Hepatocyte (in vitro differentiated cells): ENCODE measurements around the gene HYAL2. TPM values are rescaled to one million over a fixed set of nuclear protein-coding genes. Genes with fewer than 3 reads are reported as not detected.

ENCODE experiments used
- DNase-seq: peaks from one replicate; pipeline ENCODE4 v3.0.0-alpha.2; 2016; ENCODE audit warnings: low spot score
- H2AFZ ChIP-seq: fragments of 200-600 bp; sonication (generic); 2 replicates; pipeline ENCODE4 v1.6.0; 2016; ENCODE audit warnings: antibody characterized with exemption, mild to moderate bottlenecking
- H3K27ac ChIP-seq: fragments of 200-600 bp; sonication (generic); 2 replicates; pipeline ENCODE4 v1.5.1; 2016; ENCODE audit warnings: mild to moderate bottlenecking
- H3K27me3 ChIP-seq: fragments of 200-600 bp; sonication (generic); 2 replicates; pipeline ENCODE4 v1.6.1; 2016
- H3K36me3 ChIP-seq: fragments of 200-600 bp; sonication (generic); replicated peaks from 2 replicates; pipeline ENCODE4 v1.5.1; 2016; ENCODE audit warnings: low read depth; ENCODE audit not compliant: insufficient read depth
- H3K4me1 ChIP-seq: fragments of 200-600 bp; sonication (generic); 2 replicates; pipeline ENCODE4 v1.5.1; 2016; ENCODE audit warnings: mild to moderate bottlenecking, moderate library complexity; ENCODE audit not compliant: insufficient read depth
- H3K4me2 ChIP-seq: fragments of 200-600 bp; sonication (generic); 2 replicates; pipeline ENCODE4 v1.6.0; 2016
- H3K4me3 ChIP-seq: fragments of 200-600 bp; sonication (generic); 2 replicates; pipeline ENCODE4 v1.5.1; 2016; ENCODE audit warnings: mild to moderate bottlenecking
- H3K79me2 ChIP-seq: fragments of 200-600 bp; sonication (generic); 2 replicates; pipeline ENCODE4 v1.6.0; 2017; ENCODE audit warnings: mild to moderate bottlenecking
- H3K9me2 ChIP-seq: fragments of 200-600 bp; sonication (generic); replicated peaks from 2 replicates; pipeline ENCODE4 v1.6.0; 2017; ENCODE audit warnings: mild to moderate bottlenecking; ENCODE audit not compliant: insufficient read depth
- H3K9me3 ChIP-seq: fragments of 200-600 bp; sonication (generic); 2 replicates; pipeline ENCODE4 v1.5.1; 2016; ENCODE audit warnings: low read depth, mild to moderate bottlenecking
- H4K20me1 ChIP-seq: fragments of 200-600 bp; sonication (generic); 2 replicates; pipeline ENCODE4 v1.6.0; 2016; ENCODE audit warnings: mild to moderate bottlenecking; ENCODE audit not compliant: insufficient read depth, poor library complexity, severe bottlenecking
- CTCF ChIP-seq: fragments of 200-600 bp; sonication (generic); IDR thresholded peaks from 2 replicates; pipeline ENCODE4 v1.5.1; 2016; ENCODE audit warnings: antibody characterized with exemption, mild to moderate bottlenecking; ENCODE audit not compliant: poor library complexity
- EZH2 ChIP-seq: fragments of 200-600 bp; sonication (generic); IDR thresholded peaks from 2 replicates; pipeline ENCODE4 v1.6.1; 2016; ENCODE audit warnings: antibody characterized with exemption, mild to moderate bottlenecking, borderline replicate concordance
- EZH2phosphoT487 ChIP-seq: fragments of 200-600 bp; sonication (generic); IDR thresholded peaks from one replicate; pipeline ENCODE4 v1.6.1; 2018; ENCODE audit warnings: antibody characterized with exemption, mild to moderate bottlenecking, low read depth, moderate library complexity; ENCODE audit not compliant: unreplicated experiment, severe bottlenecking
- WGBS: methylation state at CpG from one replicate; pipeline ENCODE4 v1.1.6; 2016; ENCODE audit warnings: low lambda C conversion rate; ENCODE audit errors: missing lambda C conversion rate; 5-methylcytosine and 5-hydroxymethylcytosine counted together
- polyA plus RNA-seq: library from polyadenylated mRNA; unstranded; fragments of >200 nt; fragmentation: Nextera tagmentation; extraction: Ambion mirVana; gene quantifications from 2 replicates; pipeline ENCODE4 v1.2.1, GENCODE V29; 2016
- total RNA-seq: library from RNA; depleted of rRNA; stranded (reverse); fragments of >200 nt; gene quantifications from 2 replicates; pipeline ENCODE4 v1.2.3, GENCODE V29; 2014

HYAL2 gene
- total and polyA plus RNA-seq, 2 experiments from 2014 or later, result 75.4 to 125 TPM

GRCh38 chr3:50293079-50293801 is 29.3 kb downstream of the HYAL2 start:
- Histone ChIP-seq H2AFZ (peak overlapping the region; percentile 54), H3K4me3 (no peak overlapping the region), H3K79me2 (peaks cover 16% of the 10 kb centered on the region), H3K9me3 (no peaks in the 10 kb centered on the region), H3K36me3 (no peaks in the 10 kb centered on the region), H3K9me2 (no peaks in the 10 kb centered on the region), H3K4me2 (peak overlapping the region; percentile 82), H3K27me3 (no peaks in the 10 kb centered on the region), H3K27ac (peak overlapping the region; percentile 71), H4K20me1 (no peaks in the 10 kb centered on the region), H3K4me1 (peaks cover 18% of the 10 kb centered on the region)
- no peak for DNase-seq
- TF ChIP-seq CTCF, result no peak
- no peak for TF ChIP-seq EZH2phosphoT487
- TF ChIP-seq EZH2, result no peak
- 90% methylated on average over 12 of the region's 12 CpGs for WGBS

- Histone ChIP-seq H3K4me3 (peak within 1 kb of the TSS; percentile 81), H3K4me2 (peak within 1 kb of the TSS; percentile 100), H2AFZ (peak within 1 kb of the TSS; percentile 73), H3K79me2 (peaks cover 16% of the 10 kb centered on the region), H4K20me1 (no peaks in the 10 kb centered on the region), H3K27ac (peak within 1 kb of the TSS; percentile 97), H3K27me3 (no peaks in the 10 kb centered on the region), H3K9me2 (no peaks in the 10 kb centered on the region), H3K9me3 (no peaks in the 10 kb centered on the region), H3K36me3 (no peaks in the 10 kb centered on the region), H3K4me1 (peaks cover 15% of the 10 kb centered on the region)
- 9% methylated on average over 32 of the region's 67 CpGs for WGBS
- peak; percentile 98 for DNase-seq
- TF ChIP-seq CTCF (no peak), EZH2phosphoT487 (no peak), EZH2 (no peak)
Measured at GRCh38 chr3:50292159-50293078, 30.1 kb downstream of the HYAL2 start, which contains the start of gene IFRD2. TSS of gene IFRD2 (minus strand) at chr3:50292429. CDS start at chr3:50292274, 155 bp downstream.

- Histone ChIP-seq H3K79me2 (peaks cover 16% of the 10 kb centered on the region), H4K20me1 (no peaks in the 10 kb centered on the region), H3K4me2 (peak overlapping the region; percentile 100), H3K4me3 (no peak overlapping the region), H3K36me3 (no peaks in the 10 kb centered on the region), H3K9me3 (no peaks in the 10 kb centered on the region), H3K9me2 (no peaks in the 10 kb centered on the region), H3K27ac (no peak overlapping the region), H3K4me1 (peaks cover 15% of the 10 kb centered on the region), H3K27me3 (no peaks in the 10 kb centered on the region), H2AFZ (no peak overlapping the region)
- TF ChIP-seq EZH2phosphoT487 (no peak), EZH2 (no peak), CTCF (no peak)
- 96% methylated on average over 16 of the region's 16 CpGs for WGBS
- no peak for DNase-seq
Measured at GRCh38 chr3:50290161-50290641, 32.3 kb downstream of the HYAL2 start.
